Measurements from ENCODE around the gene UACA.
A peak's percentile ranks its signal among the peaks of the same experiment; 100 is the strongest.
"Not testable (repeated sequence)": the region's sequence is repeated elsewhere in the genome, so short reads cannot be mapped to it uniquely, and the experiment has no call there.

Gene UACA

GRCh38 chr15:70663069-70663468 lies 100.3 kb downstream of the UACA start:
- not testable (repeated sequence) for DNase-seq

- no peak for DNase-seq
These were observed 103.7 kb downstream of the UACA start for GRCh38 chr15:70659662-70660061.

GRCh38 chr15:70658641-70659040 lies 104.7 kb downstream of the UACA start:
- DNase-seq, result no peak

GRCh38 chr15:70653426-70653825 lies 109.9 kb downstream of the UACA start:
- no peak for DNase-seq

- DNase-seq, result no peak
These were observed 111.0 kb downstream of the UACA start for GRCh38 chr15:70652341-70652740.

GRCh38 chr15:70651303-70651845 lies 112.0 kb downstream of the UACA start:
- no peak for DNase-seq

GRCh38 chr15:70650567-70651302 lies 112.6 kb downstream of the UACA start:
- no peak for DNase-seq

- no peak for DNase-seq
These were observed 116.0 kb downstream of the UACA start for GRCh38 chr15:70647396-70647795.

- DNase-seq, result no peak
These were observed 117.2 kb downstream of the UACA start for GRCh38 chr15:70646169-70646568.

GRCh38 chr15:70643783-70644125 lies 119.6 kb downstream of the UACA start:
- no peak for DNase-seq

GRCh38 chr15:70643106-70643782 lies 120.1 kb downstream of the UACA start:
- no peak for DNase-seq

GRCh38 chr15:70636540-70637165 lies 126.7 kb downstream of the UACA start:
- no peak for DNase-seq

- DNase-seq, result no peak
These were observed 127.5 kb downstream of the UACA start for GRCh38 chr15:70635895-70636294.

GRCh38 chr15:70633991-70634390 lies 129.4 kb downstream of the UACA start:
- DNase-seq, result no peak

- peak in 1 of 2 experiments; percentile 5 for DNase-seq
These were observed 130.1 kb downstream of the UACA start for GRCh38 chr15:70633103-70633831.

GRCh38 chr15:70632491-70633102 lies 130.8 kb downstream of the UACA start:
- DNase-seq, result no peak

- no peak for DNase-seq
These were observed 131.3 kb downstream of the UACA start for GRCh38 chr15:70632079-70632478.

- no peak for DNase-seq
These were observed 133.6 kb downstream of the UACA start for GRCh38 chr15:70629735-70630273.

- DNase-seq, result no peak
These were observed 134.8 kb downstream of the UACA start for GRCh38 chr15:70628549-70628896.

- no peak for DNase-seq
These were observed 135.4 kb downstream of the UACA start for GRCh38 chr15:70627734-70628548.

- DNase-seq, result no peak
These were observed 136.0 kb downstream of the UACA start for GRCh38 chr15:70627322-70627721.

GRCh38 chr15:70625438-70625837 lies 137.9 kb downstream of the UACA start:
- DNase-seq, result no peak
